ENCODE data around the gene KDM4C. TPM values are rescaled to one million over a fixed set of nuclear protein-coding genes. Genes with fewer than 3 reads are reported as not detected.

The KDM4C gene
- total and polyA plus RNA-seq, 2 of the 4 experiments (the other 2 are of a cell fraction), result 11.8 to 23.8 TPM

GRCh38 chr9:6716766-6717165 is 41.0 kb upstream of the KDM4C start:
- Histone ChIP-seq H3K4ac (ENCODE audit: low read depth, low read length) (no peak overlapping the region), H3K9me1 (ENCODE audit: insufficient read depth, low read length) (peaks cover 5% of the 10 kb centered on the region; the same call in 1 of the 2 replicates), H2BK120ac (ENCODE audit: low read depth, low read length) (no peak overlapping the region), H2BK20ac (ENCODE audit: low read depth, low read length) (no peak overlapping the region), H3K4me1 (ENCODE audit: control insufficient read depth, insufficient read depth, low read length) (peaks cover 2% of the 10 kb centered on the region; the same call in 1 of the 2 replicates), H3K56ac (ENCODE audit: extremely low read depth, insufficient read depth, low read length) (no peak overlapping the region), H4K91ac (ENCODE audit: insufficient read depth, low read depth, low read length) (no peak overlapping the region), H3K27me3 (ENCODE audit: control insufficient read depth, insufficient read depth, low read length) (peaks cover 2% of the 10 kb centered on the region; the same call in 1 of the 2 replicates), H4K8ac (ENCODE audit: low read depth in 2 of 2, low read length in 2 of 2) (no peak overlapping the region), H3K18ac (ENCODE audit: low read depth, low read length) (no peak overlapping the region), H3K4me2 (ENCODE audit: low read depth, low read length) (no peak overlapping the region), H2AK5ac (ENCODE audit: low read depth, low read length) (no peak overlapping the region), H2BK15ac (ENCODE audit: low read depth, low read length) (no peak overlapping the region), H2AFZ (replicated peaks; ENCODE audit: low read length, poor library complexity) (no peak overlapping the region), H3K23ac (ENCODE audit: low read depth, low read length) (no peak overlapping the region), H3K79me1 (ENCODE audit: low read depth in 1 of 2, low read length in 2 of 2) (no peaks in the 10 kb centered on the region), H2AK9ac (replicated peaks; ENCODE audit: low read depth, low read length, poor library complexity) (no peak overlapping the region), H3K4me3 (ENCODE audit: insufficient read depth, low read depth, low read length) (no peak overlapping the region), H2BK5ac (ENCODE audit: low read depth, low read length, poor library complexity, severe bottlenecking) (no peak overlapping the region), H4K20me1 (ENCODE audit: insufficient read depth, low read length) (no peaks in the 10 kb centered on the region), H3K9ac (ENCODE audit: low read depth, low read length) (no peak overlapping the region), H3K27ac (ENCODE audit: insufficient read depth, low read length) (no peak overlapping the region), H3K36me3 (ENCODE audit: control insufficient read depth, insufficient read depth, low read length) (no peaks in the 10 kb centered on the region), H3K9me3 (ENCODE audit: control insufficient read depth, insufficient read depth, low read length) (no peaks in the 10 kb centered on the region), H4K5ac (ENCODE audit: low read depth, low read length) (no peak overlapping the region), H3K14ac (replicated peaks; ENCODE audit: low read depth, low read length) (no peak overlapping the region)
- WGBS, 2 experiments (ENCODE audit: extremely low coverage in 2 of 2, insufficient read length in 1 of 2), result 100% methylated on average over 3 of the region's 9 CpGs; no CpG with 5 or more reads in 1 of the 2 experiments
- BruUV-seq (replicated peaks), result no TSS peak
- ChIA-PET CTCF (no interaction called here), POLR2A (ENCODE audit: unreplicated experiment) (no interaction called here)
- no peak for DNase-seq
- TF ChIP-seq CTCF (conservative IDR thresholded peaks at IDR 0.05; ENCODE audit: low read depth, low read length) (no peak), POLR2A (IDR thresholded peaks at IDR 0.05; ENCODE audit: low read depth, low read length) (no peak), FOS (IDR thresholded peaks at IDR 0.05; ENCODE audit: low read depth, low read length) (no peak), RFX5 (IDR thresholded peaks at IDR 0.05; ENCODE audit: low read depth, low read length) (no peak), MXI1 (IDR thresholded peaks at IDR 0.05; ENCODE audit: borderline replicate concordance, low read depth, low read length) (no peak), CHD1 (IDR thresholded peaks at IDR 0.05; ENCODE audit: low read depth, low read length) (no peak), NFE2L2 (IDR thresholded peaks at IDR 0.05; ENCODE audit: low read depth, low read length) (no peak), ELK1 (IDR thresholded peaks at IDR 0.05; ENCODE audit: borderline replicate concordance, low read depth, low read length) (no peak)
- no peak for ATAC-seq (ENCODE audit: low read depth)
- intact Hi-C loops (cut with micrococcal nuclease), result no loop called here
- in situ Hi-C loops (cut with MboI; ENCODE audit: low sequenced_read_pairs), result no loop called here
- dilution Hi-C loops (cut with HindIII; ENCODE audit: low sequenced_read_pairs, unreplicated experiment), result no loop called here
